A549 treated with CpdA at 1 μM for 4 hours (cell line): ENCODE results near the gene PAPOLG. TPM values are rescaled to one million over a fixed set of nuclear protein-coding genes. Genes with fewer than 3 reads are reported as not detected.

Experiments
- total RNA-seq: library from RNA; stranded (reverse); fragments of 200-300 nt; extraction: Qiagen RNA extraction; gene quantifications from 5 replicates; pipeline ENCODE4 v1.2.3, GENCODE V29; 2022; ENCODE audit warnings: low read depth

Gene PAPOLG
- 7.9 to 10.7 TPM (median 8.6 TPM) in 5 replicates for total RNA-seq

DNA sequence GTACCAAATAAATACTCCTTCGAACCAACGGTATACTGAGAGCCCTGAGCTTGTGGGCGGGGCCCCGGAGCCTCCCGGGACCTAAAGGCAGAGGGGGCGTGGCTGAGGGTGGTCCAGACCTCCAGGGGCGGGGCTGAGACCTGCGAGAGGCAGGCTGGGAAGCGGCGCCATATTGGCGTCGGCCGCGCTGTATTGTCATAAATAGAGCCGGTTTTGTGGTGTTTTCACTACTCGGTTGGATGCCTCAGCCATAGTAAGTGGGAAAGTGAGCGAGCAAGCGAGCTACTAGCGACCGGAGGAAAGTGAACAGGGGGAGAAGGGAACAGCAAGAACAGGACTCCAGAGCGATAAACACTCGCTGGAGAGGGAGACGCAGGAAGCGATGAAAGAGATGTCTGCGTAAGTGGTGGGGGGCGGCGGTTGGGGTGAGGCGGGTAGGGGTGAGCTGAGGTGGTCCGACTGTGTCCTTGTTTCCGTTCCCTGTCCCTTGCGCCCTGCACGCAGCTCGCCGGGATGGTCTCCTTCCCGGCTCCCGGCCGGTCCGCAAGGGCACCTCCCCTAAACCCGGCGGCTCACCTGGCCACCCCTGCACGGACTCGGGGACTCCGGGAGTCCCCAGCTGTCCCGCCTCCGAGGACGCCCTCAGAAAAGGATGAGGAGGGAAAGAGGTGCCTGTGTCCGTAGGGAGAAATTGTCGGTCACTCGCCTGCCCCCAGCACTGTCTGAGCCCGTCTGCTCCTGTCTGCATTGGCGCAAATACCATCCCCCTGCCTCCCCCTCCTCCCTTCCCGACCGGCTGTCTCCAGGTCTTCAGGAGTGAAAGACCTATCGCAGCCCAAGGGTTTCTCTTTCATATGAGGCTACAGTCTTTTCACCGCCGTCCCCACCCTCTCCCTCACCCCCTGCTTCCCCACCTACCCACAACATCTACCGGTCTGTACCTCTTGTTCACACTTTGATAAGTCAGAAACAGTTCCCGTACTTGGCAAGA lies at the start of gene PAPOLG:
Gene PAPOLG (plus strand): TSS at position 172 of the 991 bp plus-strand sequence. CDS start 211 bp downstream, at position 383.

Other genes starting within 250 kb of the PAPOLG start
- gene BCL11A, start 202.6 kb upstream of the PAPOLG start, total RNA-seq, result 0.03 to 0.23 TPM (median 0.06 TPM) in 4 of 5 replicates, not detected in the other
- 1.6 to 3.4 TPM (median 3.4 TPM) in 5 replicates for gene REL, start 125.3 kb downstream of the PAPOLG start, total RNA-seq